Measurements from ENCODE around the gene RRP12. TPM values are rescaled to one million over a fixed set of nuclear protein-coding genes. Genes with fewer than 3 reads are reported as not detected.

Gene RRP12
- polyA plus RNA-seq, 1 donor from 2014 or later = 9.7 TPM

DNA sequence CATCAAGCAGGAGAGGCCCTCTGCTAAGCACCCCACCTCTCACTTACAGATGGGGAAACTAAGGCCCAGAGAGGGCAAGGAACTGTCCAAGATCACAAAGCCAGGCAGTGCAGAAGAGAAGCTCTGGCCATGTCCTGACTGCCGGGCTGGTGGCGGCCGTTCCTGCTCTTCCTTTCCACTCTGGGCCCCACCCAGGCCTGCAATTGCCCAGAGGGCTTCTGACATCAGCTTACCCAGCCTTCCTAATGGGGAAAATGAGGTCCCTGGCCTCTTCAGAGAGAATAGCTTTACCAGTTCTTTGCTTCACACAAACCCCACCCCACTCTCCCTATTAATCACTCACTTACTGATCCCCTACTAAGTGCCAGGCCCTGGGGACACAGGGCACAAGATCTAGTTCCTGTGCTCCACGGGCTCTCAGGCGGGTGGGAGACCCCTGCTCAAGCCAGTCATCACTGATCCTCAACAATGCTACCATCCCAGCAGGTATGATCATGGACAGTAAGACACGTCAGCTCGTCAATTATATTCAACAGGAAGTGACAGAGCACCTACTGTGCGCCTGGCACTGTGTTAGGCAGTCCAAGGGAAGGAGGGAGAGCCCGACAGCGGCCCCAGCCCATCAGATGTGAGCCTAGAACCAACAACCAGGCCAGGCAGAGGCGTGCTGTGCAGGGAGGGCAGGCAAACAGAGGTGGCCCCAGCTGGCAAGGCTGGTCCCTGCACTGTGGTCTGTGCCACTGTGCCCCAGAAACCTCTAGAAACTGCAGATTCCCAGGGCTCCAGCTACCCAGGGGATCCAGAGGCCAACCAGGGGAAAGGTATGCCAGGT lies 40.2 kb downstream of the RRP12 start:
- Histone ChIP-seq H3K9ac (ENCODE audit: low read length) (no peak overlapping the region), H3F3A (ENCODE audit: insufficient read depth, low read length, poor library complexity, severe bottlenecking) (no peaks in the 10 kb centered on the region), H3K4me2 (ENCODE audit: low read length) (no peak overlapping the region), H3K4me3 (ENCODE audit: low read length) (no peak overlapping the region), H4K20me1 (ENCODE audit: insufficient read depth) (no peaks in the 10 kb centered on the region), H3K9me2 (ENCODE audit: insufficient read depth, low read length) (no peaks in the 10 kb centered on the region), H2AFZ (ENCODE audit: low read depth, low read length) (no peak overlapping the region), H3K9me3 (ENCODE audit: low read length) (no peaks in the 10 kb centered on the region), H3K79me2 (replicated peaks; ENCODE audit: insufficient read depth, low read length) (no peaks in the 10 kb centered on the region), H3K27ac (ENCODE audit: low read length) (no peak overlapping the region), H3K27me3 (ENCODE audit: insufficient read depth, low read depth, low read length) (no peaks in the 10 kb centered on the region), H3K36me3 (ENCODE audit: insufficient read depth, low read length) (no peaks in the 10 kb centered on the region)
- TF ChIP-seq SMC3 (conservative IDR thresholded peaks at IDR 0.05; ENCODE audit: poor library complexity) = no peak
- TF ChIP-seq, protein P1, sequence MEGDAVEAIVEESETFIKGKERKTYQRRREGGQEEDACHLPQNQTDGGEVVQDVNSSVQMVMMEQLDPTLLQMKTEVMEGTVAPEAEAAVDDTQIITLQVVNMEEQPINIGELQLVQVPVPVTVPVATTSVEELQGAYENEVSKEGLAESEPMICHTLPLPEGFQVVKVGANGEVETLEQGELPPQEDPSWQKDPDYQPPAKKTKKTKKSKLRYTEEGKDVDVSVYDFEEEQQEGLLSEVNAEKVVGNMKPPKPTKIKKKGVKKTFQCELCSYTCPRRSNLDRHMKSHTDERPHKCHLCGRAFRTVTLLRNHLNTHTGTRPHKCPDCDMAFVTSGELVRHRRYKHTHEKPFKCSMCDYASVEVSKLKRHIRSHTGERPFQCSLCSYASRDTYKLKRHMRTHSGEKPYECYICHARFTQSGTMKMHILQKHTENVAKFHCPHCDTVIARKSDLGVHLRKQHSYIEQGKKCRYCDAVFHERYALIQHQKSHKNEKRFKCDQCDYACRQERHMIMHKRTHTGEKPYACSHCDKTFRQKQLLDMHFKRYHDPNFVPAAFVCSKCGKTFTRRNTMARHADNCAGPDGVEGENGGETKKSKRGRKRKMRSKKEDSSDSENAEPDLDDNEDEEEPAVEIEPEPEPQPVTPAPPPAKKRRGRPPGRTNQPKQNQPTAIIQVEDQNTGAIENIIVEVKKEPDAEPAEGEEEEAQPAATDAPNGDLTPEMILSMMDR (IDR thresholded peaks at IDR 0.05; ENCODE audit: poor library complexity, severe bottlenecking) = no peak
- TF ChIP-seq EZH2 (IDR thresholded peaks at IDR 0.05; ENCODE audit: borderline replicate concordance, insufficient read depth, low read length, poor library complexity, severe bottlenecking) = no peak
- TF ChIP-seq TAF1 (IDR thresholded peaks at IDR 0.05; ENCODE audit: low read depth) = no peak
- no peak for TF ChIP-seq EP300 (conservative IDR thresholded peaks at IDR 0.05; ENCODE audit: poor library complexity, severe bottlenecking)
- TF ChIP-seq RAD21 (conservative IDR thresholded peaks at IDR 0.05) = no peak
- no peak for TF ChIP-seq POLR2AphosphoS5 (IDR thresholded peaks at IDR 0.05)
- TF ChIP-seq, protein P2, sequence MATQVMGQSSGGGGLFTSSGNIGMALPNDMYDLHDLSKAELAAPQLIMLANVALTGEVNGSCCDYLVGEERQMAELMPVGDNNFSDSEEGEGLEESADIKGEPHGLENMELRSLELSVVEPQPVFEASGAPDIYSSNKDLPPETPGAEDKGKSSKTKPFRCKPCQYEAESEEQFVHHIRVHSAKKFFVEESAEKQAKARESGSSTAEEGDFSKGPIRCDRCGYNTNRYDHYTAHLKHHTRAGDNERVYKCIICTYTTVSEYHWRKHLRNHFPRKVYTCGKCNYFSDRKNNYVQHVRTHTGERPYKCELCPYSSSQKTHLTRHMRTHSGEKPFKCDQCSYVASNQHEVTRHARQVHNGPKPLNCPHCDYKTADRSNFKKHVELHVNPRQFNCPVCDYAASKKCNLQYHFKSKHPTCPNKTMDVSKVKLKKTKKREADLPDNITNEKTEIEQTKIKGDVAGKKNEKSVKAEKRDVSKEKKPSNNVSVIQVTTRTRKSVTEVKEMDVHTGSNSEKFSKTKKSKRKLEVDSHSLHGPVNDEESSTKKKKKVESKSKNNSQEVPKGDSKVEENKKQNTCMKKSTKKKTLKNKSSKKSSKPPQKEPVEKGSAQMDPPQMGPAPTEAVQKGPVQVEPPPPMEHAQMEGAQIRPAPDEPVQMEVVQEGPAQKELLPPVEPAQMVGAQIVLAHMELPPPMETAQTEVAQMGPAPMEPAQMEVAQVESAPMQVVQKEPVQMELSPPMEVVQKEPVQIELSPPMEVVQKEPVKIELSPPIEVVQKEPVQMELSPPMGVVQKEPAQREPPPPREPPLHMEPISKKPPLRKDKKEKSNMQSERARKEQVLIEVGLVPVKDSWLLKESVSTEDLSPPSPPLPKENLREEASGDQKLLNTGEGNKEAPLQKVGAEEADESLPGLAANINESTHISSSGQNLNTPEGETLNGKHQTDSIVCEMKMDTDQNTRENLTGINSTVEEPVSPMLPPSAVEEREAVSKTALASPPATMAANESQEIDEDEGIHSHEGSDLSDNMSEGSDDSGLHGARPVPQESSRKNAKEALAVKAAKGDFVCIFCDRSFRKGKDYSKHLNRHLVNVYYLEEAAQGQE (IDR thresholded peaks at IDR 0.05; ENCODE audit: borderline replicate concordance) = no peak
- no peak for TF ChIP-seq MXI1 (conservative IDR thresholded peaks at IDR 0.05; ENCODE audit: poor library complexity, severe bottlenecking)

DNA sequence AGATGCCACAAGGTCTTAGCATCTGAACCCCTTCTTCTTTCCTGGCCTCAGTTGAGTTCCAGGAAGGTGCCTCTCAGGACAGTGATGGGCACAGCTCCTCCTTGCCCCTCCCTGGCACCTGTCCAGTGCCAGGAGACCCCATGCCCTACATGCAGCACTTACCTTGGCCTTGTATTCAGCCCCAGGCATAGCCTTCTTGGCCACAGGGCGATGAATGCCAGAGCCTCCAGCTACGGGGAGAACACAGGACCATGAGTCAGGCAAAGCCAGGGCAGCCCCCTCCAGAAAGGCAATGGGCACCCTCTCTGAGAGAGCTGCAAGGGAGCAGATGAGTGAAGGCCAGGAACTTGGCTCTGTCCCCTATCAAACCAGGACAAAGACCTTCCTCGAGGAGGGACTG lies 42.4 kb downstream of the RRP12 start:
- no peak overlapping the region for H3K4me2 ChIP-seq (ENCODE audit: low read length)
- H2AFZ ChIP-seq (ENCODE audit: low read depth, low read length) = no peak overlapping the region
- H3K79me2 ChIP-seq (replicated peaks; ENCODE audit: insufficient read depth, low read length) = no peaks in the 10 kb centered on the region
- H3K9me2 ChIP-seq (ENCODE audit: insufficient read depth, low read length) = no peaks in the 10 kb centered on the region
- no peak overlapping the region for H3K27ac ChIP-seq (ENCODE audit: low read length)
- no peaks in the 10 kb centered on the region for H3K27me3 ChIP-seq (ENCODE audit: insufficient read depth, low read depth, low read length)
- no peaks in the 10 kb centered on the region for H4K20me1 ChIP-seq (ENCODE audit: insufficient read depth)
- no peaks in the 10 kb centered on the region for H3K36me3 ChIP-seq (ENCODE audit: insufficient read depth, low read length)
- no peaks in the 10 kb centered on the region for H3F3A ChIP-seq (ENCODE audit: insufficient read depth, low read length, poor library complexity, severe bottlenecking)
- H3K9ac ChIP-seq (ENCODE audit: low read length) = no peak overlapping the region
- no peaks in the 10 kb centered on the region for H3K9me3 ChIP-seq (ENCODE audit: low read length)
- TF ChIP-seq, protein P1 (IDR thresholded peaks at IDR 0.05; ENCODE audit: poor library complexity, severe bottlenecking) = no peak
- TF ChIP-seq EZH2 (IDR thresholded peaks at IDR 0.05; ENCODE audit: borderline replicate concordance, insufficient read depth, low read length, poor library complexity, severe bottlenecking) = no peak
- TF ChIP-seq MXI1 (conservative IDR thresholded peaks at IDR 0.05; ENCODE audit: poor library complexity, severe bottlenecking) = no peak
- no peak for TF ChIP-seq RAD21 (conservative IDR thresholded peaks at IDR 0.05)
- TF ChIP-seq, protein P2 (IDR thresholded peaks at IDR 0.05; ENCODE audit: borderline replicate concordance) = no peak
- no peak for TF ChIP-seq POLR2AphosphoS5 (IDR thresholded peaks at IDR 0.05)
- TF ChIP-seq TAF1 (IDR thresholded peaks at IDR 0.05; ENCODE audit: low read depth) = no peak
- no peak for TF ChIP-seq SMC3 (conservative IDR thresholded peaks at IDR 0.05; ENCODE audit: poor library complexity)
- no peak for TF ChIP-seq EP300 (conservative IDR thresholded peaks at IDR 0.05; ENCODE audit: poor library complexity, severe bottlenecking)
- no peak overlapping the region for H3K4me3 ChIP-seq (ENCODE audit: low read length)

Data from neural cell (in vitro differentiated cells).